Measurements from ENCODE around the gene REPIN1.

Gene REPIN1

GRCh38 chr7:150410680-150411346, 42.2 kb downstream of the REPIN1 start:
- H3K9me3 ChIP-seq (ENCODE audit: low read length): no peaks in the 10 kb centered on the region
- peaks cover 33% of the 10 kb centered on the region for H3K4me1 ChIP-seq (ENCODE audit: insufficient read depth, low read length, severe bottlenecking)
- H2AFZ ChIP-seq (ENCODE audit: low read length): no peak overlapping the region
- H3K27ac ChIP-seq (ENCODE audit: low read depth, low read length, poor library complexity, severe bottlenecking): no peak overlapping the region
- H4K20me1 ChIP-seq (ENCODE audit: insufficient read depth, low read length): no peaks in the 10 kb centered on the region
- no peak for TF ChIP-seq CTCF (IDR thresholded peaks at IDR 0.05; ENCODE audit: low read length)
- TF ChIP-seq EZH2 (IDR thresholded peaks at IDR 0.05; ENCODE audit: borderline replicate concordance, low read length): no peak
- H3K27me3 ChIP-seq (ENCODE audit: insufficient read depth, low read length): no peaks in the 10 kb centered on the region
- no peak overlapping the region for H3K4me3 ChIP-seq (ENCODE audit: low read depth, low read length, poor library complexity, severe bottlenecking)
- H3K36me3 ChIP-seq (ENCODE audit: insufficient read depth, low read length): peaks cover 6% of the 10 kb centered on the region
- no peaks in the 10 kb centered on the region for H3F3A ChIP-seq (ENCODE audit: insufficient read depth, low read length)
- H3K9ac ChIP-seq (ENCODE audit: low read length): no peak overlapping the region
- no peaks in the 10 kb centered on the region for H3K79me2 ChIP-seq (ENCODE audit: insufficient read depth, low read length)
- no peak overlapping the region for H3K4me2 ChIP-seq (ENCODE audit: low read length)
- H3K9me2 ChIP-seq (ENCODE audit: low read depth, low read length): no peaks in the 10 kb centered on the region

DNA sequence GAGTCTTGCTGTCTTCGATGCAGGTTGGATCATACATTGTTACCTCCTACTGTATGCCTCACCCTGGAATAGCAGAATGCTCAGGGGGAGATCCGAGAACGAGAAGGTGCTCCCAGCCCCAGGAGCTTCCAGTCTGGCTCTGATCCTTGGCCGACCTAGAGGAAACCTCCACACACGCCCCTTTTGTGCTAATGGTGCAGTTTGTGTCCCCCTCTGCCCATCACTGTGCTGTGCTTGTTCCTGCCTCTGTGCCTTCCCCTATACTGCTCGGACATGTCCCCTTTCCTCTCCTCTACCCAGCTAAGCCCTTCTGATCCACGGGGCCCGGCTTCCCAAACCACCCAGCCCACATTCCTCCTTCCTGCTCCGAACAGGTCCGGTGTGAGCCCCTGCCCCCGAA, 43.0 kb downstream of the REPIN1 start:
- Histone ChIP-seq H3K9me2 (ENCODE audit: low read depth, low read length) (no peaks in the 10 kb centered on the region), H3K79me2 (ENCODE audit: insufficient read depth, low read length) (no peaks in the 10 kb centered on the region), H3K9ac (ENCODE audit: low read length) (no peak overlapping the region), H3K9me3 (ENCODE audit: low read length) (no peaks in the 10 kb centered on the region), H3K27me3 (ENCODE audit: insufficient read depth, low read length) (no peaks in the 10 kb centered on the region), H3F3A (ENCODE audit: insufficient read depth, low read length) (no peaks in the 10 kb centered on the region), H3K27ac (ENCODE audit: low read depth, low read length, poor library complexity, severe bottlenecking) (no peak overlapping the region), H3K4me3 (ENCODE audit: low read depth, low read length, poor library complexity, severe bottlenecking) (no peak overlapping the region), H3K4me2 (ENCODE audit: low read length) (no peak overlapping the region), H3K36me3 (ENCODE audit: insufficient read depth, low read length) (peaks cover 6% of the 10 kb centered on the region), H4K20me1 (ENCODE audit: insufficient read depth, low read length) (no peaks in the 10 kb centered on the region), H2AFZ (ENCODE audit: low read length) (no peak overlapping the region), H3K4me1 (ENCODE audit: insufficient read depth, low read length, severe bottlenecking) (peaks cover 25% of the 10 kb centered on the region)
- no peak for TF ChIP-seq EZH2 (IDR thresholded peaks at IDR 0.05; ENCODE audit: borderline replicate concordance, low read length)
- no peak for TF ChIP-seq CTCF (IDR thresholded peaks at IDR 0.05; ENCODE audit: low read length)

GRCh38 chr7:150412016-150412415, 43.4 kb downstream of the REPIN1 start:
- no peaks in the 10 kb centered on the region for H3K79me2 ChIP-seq (ENCODE audit: insufficient read depth, low read length)
- no peaks in the 10 kb centered on the region for H3K27me3 ChIP-seq (ENCODE audit: insufficient read depth, low read length)
- H3K4me1 ChIP-seq (ENCODE audit: insufficient read depth, low read length, severe bottlenecking): peaks cover 21% of the 10 kb centered on the region
- H3K27ac ChIP-seq (ENCODE audit: low read depth, low read length, poor library complexity, severe bottlenecking): no peak overlapping the region
- no peaks in the 10 kb centered on the region for H4K20me1 ChIP-seq (ENCODE audit: insufficient read depth, low read length)
- H3K9me3 ChIP-seq (ENCODE audit: low read length): no peaks in the 10 kb centered on the region
- no peak overlapping the region for H3K9ac ChIP-seq (ENCODE audit: low read length)
- no peaks in the 10 kb centered on the region for H3F3A ChIP-seq (ENCODE audit: insufficient read depth, low read length)
- no peaks in the 10 kb centered on the region for H3K9me2 ChIP-seq (ENCODE audit: low read depth, low read length)
- no peak overlapping the region for H2AFZ ChIP-seq (ENCODE audit: low read length)
- no peak for TF ChIP-seq CTCF (IDR thresholded peaks at IDR 0.05; ENCODE audit: low read length)
- TF ChIP-seq EZH2 (IDR thresholded peaks at IDR 0.05; ENCODE audit: borderline replicate concordance, low read length): no peak
- H3K4me3 ChIP-seq (ENCODE audit: low read depth, low read length, poor library complexity, severe bottlenecking): no peak overlapping the region
- H3K36me3 ChIP-seq (ENCODE audit: insufficient read depth, low read length): peaks cover 6% of the 10 kb centered on the region
- H3K4me2 ChIP-seq (ENCODE audit: low read length): no peak overlapping the region
